Measurements from ENCODE around the gene FUZ.

FUZ gene

GRCh38 chr19:49829721-49830120 is 16.6 kb upstream of the FUZ start:
- no peak for DNase-seq

- no peak for DNase-seq
These were observed 16.1 kb upstream of the FUZ start for GRCh38 chr19:49829200-49829599.

GRCh38 chr19:49827034-49827433 is 13.9 kb upstream of the FUZ start:
- DNase-seq, result no peak

DNA sequence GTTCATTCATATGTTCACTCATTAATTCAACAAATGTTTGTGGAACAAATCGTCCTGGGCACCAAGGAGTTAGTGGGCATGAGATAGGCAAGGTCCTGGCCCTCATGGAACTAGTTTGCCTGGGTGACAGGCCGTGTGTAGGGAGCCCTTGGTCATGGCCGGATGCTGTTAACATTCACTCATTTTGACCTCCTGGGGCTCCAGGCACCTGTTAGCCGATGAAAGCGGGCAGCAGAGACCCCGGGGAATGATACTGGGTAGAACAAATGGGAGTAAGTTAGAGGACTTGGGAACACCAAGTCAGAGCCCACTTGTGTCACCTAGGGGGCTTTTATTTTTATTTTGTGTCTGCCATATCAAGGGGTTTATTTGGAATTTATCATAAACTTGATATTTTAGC is 11.6 kb upstream of the FUZ start:
- DNase-seq, result no peak

DNA sequence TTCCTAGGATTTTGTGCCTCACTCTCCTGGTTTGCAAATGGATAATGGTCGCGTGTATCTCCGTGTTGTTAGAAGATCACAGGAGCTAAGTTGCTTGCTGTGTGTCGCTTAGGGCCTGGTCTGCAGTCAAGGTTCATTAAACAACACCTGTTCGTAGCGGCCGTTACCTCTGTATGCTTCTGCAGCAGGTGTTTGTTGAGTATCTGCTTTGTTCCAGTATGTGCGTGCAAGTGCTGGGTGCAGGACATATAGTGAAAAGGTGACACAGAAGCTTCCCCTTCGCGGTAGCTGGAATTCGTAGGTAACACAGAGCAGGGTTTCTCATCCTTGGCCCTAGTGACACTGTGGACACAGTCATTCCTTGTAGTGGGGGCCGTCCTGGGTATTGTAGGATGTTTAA is 10.4 kb upstream of the FUZ start:
- peak; percentile 96 for DNase-seq

- DNase-seq, result peak; percentile 32
These were observed 7.0 kb upstream of the FUZ start for GRCh38 chr19:49820125-49820524.

DNA sequence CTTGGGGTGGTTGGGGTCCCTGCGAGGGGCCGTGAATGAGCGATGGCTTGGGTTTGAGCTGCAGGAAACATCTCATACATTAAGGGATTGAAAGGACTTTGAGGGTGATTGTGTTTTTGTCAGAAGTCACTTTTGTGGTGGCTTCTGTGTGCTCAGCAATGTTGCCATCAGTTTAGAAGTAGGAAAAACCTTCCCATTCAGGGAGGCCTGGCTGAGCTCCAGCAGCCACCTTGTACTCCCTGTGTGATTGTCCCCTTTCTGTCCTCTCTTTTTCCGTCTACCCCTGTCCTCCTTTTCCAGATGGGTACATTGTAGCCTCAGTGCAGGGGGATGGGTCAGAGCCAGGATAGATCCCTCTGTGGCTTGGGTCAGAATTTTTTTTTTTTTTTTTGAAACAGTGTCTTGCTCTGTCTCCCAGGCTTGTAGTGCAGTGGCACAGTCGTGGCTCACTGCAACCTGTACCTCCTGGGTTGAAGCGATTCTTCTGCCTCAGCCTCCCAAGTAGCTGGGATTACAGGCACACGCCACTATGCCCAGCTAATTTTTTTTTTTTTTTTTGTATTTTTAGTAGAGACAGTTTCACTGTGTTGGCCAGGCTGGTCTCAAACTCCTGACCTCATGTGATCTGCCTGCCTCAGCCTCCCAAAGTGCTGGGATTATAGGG is 6.5 kb upstream of the FUZ start:
- DNase-seq, result peak; percentile 10

GRCh38 chr19:49818649-49819370 is 5.7 kb upstream of the FUZ start:
- DNase-seq, result no peak

- DNase-seq, result peak; percentile 91
These were observed 5.0 kb upstream of the FUZ start, which contains the start of gene MED25 for GRCh38 chr19:49817964-49818648. Gene MED25, plus strand, starts transcription at chr19:49818289. Its CDS starts 53 bp downstream, at chr19:49818342.

- DNase-seq, result no peak
These were observed 3.5 kb upstream of the FUZ start for GRCh38 chr19:49816590-49816989.

GRCh38 chr19:49814010-49814409 is 918 bp upstream of the FUZ start:
- DNase-seq, result no peak

GRCh38 chr19:49812452-49812996 is 568 bp downstream of the FUZ start:
- no peak for DNase-seq

- no peak for DNase-seq
These were observed 1.8 kb downstream of the FUZ start for GRCh38 chr19:49811328-49811727.

- no peak for DNase-seq
These were observed 3.1 kb downstream of the FUZ start for GRCh38 chr19:49809941-49810389.

DNA sequence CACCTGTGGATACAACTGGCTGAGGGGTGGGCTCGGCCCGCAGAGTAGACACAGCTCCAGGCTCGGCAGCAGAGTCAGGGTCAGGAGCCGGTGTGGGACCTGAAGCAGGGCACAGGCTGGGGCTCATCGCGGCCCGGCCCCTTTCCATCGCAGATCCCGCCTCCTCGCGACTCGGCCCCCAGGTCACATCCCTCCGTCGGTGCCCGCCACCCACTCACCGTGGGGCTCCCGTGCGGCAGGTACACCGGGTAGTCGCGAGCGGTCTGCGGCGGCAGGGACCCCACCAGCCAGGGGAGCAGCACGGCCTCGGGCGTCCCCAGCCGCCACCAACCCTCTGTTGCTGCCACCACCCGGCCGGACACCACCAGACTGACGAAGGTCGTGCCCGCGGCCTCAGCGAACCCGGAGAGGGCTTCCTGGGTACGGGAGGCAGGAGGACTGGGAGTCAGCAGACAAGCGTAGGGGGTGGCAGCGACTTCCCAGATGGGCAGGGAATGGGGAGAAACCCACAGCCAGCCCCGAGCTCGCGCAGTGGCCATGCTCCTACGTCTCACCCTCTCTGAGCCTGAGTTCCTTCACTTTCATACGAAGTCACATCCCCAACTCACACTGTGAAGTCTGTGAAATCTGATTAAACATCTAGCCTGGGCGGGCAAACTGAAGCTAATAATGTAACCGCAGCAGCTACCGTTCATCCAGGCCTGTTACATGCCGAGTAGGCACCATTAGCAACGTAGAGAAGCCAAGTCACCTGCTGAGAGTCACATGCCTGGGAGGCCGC is 3.7 kb downstream of the FUZ start:
- DNase-seq, result peak; percentile 70

DNA sequence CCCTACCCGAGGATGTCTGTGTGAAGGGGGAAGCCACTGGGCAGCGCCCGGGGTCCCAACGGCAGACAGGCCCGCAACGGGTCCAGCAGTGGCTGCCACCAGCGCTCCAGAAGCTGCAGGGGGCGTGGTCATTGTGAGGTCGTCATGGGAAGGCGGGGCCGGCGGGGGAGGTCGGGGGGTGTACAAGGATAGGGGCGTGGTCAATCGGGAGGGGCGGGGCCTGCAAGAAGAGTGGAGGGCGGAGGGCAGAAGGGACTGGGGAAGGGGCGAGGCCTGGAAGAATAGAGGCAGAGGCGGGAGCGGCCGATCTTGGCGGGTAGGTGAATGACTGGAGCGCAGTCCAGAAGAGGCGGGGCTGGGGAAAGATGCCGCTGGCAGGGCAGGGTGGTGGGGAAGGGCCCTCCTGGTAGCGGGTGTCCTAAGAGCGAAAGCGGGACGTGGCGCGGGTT is 4.4 kb downstream of the FUZ start:
- DNase-seq, result peak; percentile 92

GRCh38 chr19:49807904-49808675 is 5.0 kb downstream of the FUZ start:
- no peak for DNase-seq

- no peak for DNase-seq
These were observed 5.8 kb downstream of the FUZ start for GRCh38 chr19:49807058-49807903.

GRCh38 chr19:49806620-49806959 is 6.5 kb downstream of the FUZ start:
- DNase-seq, result no peak

GRCh38 chr19:49805822-49806619 is 7.1 kb downstream of the FUZ start:
- DNase-seq, result no peak

Measured in NCI-H1105 treated with DMSO at 0.1 percent for 48 hours (cell line).